Lung (tissue), 12 donors: ENCODE data around the gene FNDC10. TPM values are rescaled to one million over a fixed set of nuclear protein-coding genes. Genes with fewer than 3 reads are reported as not detected.

Experiments
- ATAC-seq: fragments of 200-7000 bp; cut with Tn5 transposase; one replicate; pipeline ENCODE4 v1.9.1; 2020; ENCODE audit warnings: moderate number of reproducible peaks; ENCODE audit not compliant: insufficient read depth, low FRiP score
- DNase-seq, 3 donors: peaks; one replicate each; pipeline ENCODE4 v3.0.0-alpha.2; 2013 to 2017
- H3K27ac ChIP-seq, 2 donors: one replicate each; pipeline ENCODE4 v1.5.1; 2013; ENCODE audit warnings: mild to moderate bottlenecking in 2 of 2, moderate library complexity in 2 of 2, control low read depth in 1 of 2, inconsistent platforms in 1 of 2, low read depth in 1 of 2, low read length in 1 of 2
- H3K27me3 ChIP-seq, 3 donors: one replicate each; pipeline ENCODE4 v1.5.1; 2013; ENCODE audit warnings: low read length in 2 of 3; ENCODE audit not compliant: control insufficient read depth in 3 of 3, insufficient read depth in 3 of 3
- H3K36me3 ChIP-seq, 4 donors: one replicate each; pipeline ENCODE4 v1.5.1; 2013; ENCODE audit warnings: low read length in 4 of 4, mild to moderate bottlenecking in 1 of 4, moderate library complexity in 1 of 4; ENCODE audit not compliant: control insufficient read depth in 4 of 4, insufficient read depth in 4 of 4
- H3K4me1 ChIP-seq, 5 donors: one replicate each; pipeline ENCODE4 v1.5.1; 2013; ENCODE audit warnings: low read length in 5 of 5, mild to moderate bottlenecking in 2 of 5, moderate library complexity in 1 of 5; ENCODE audit not compliant: control insufficient read depth in 5 of 5, insufficient read depth in 5 of 5
- H3K4me3 ChIP-seq: one replicate; pipeline ENCODE4 v1.5.1; 2013; ENCODE audit warnings: mild to moderate bottlenecking, control low read depth, moderate library complexity
- H3K9ac ChIP-seq, 2 donors: one replicate each; pipeline ENCODE4 v1.5.1; 2013; ENCODE audit warnings: low read length in 2 of 2, control low read depth in 1 of 2; ENCODE audit not compliant: insufficient read depth in 1 of 2
- H3K9me3 ChIP-seq, 4 donors: one replicate each; pipeline ENCODE4 v1.5.1; 2013; ENCODE audit warnings: low read length in 3 of 4, mild to moderate bottlenecking in 1 of 4, moderate library complexity in 1 of 4; ENCODE audit not compliant: control insufficient read depth in 4 of 4, insufficient read depth in 3 of 4
- CTCF ChIP-seq: IDR thresholded peaks from 2 replicates; pipeline ENCODE4 v1.5.1; 2012; ENCODE audit warnings: mild to moderate bottlenecking; ENCODE audit errors: control extremely low read depth, extremely low read depth
- WGBS, 2 donors: extraction: QIAGEN DNeasy Blood & Tissue Kit; methylation state at CpG; one replicate each; pipeline ENCODE4 v1.1.7; 2013; 5-methylcytosine and 5-hydroxymethylcytosine counted together
- polyA plus RNA-seq, 2 donors: library from polyadenylated mRNA; stranded (reverse); fragments of 200-250 nt; gene quantifications; one replicate each; pipeline ENCODE4 v1.2.1, GENCODE V29; 2013
- total RNA-seq, 2 donors: library from RNA; depleted of rRNA in 1 of 2; stranded (reverse); fragments of >200 nt in 1 of 2; gene quantifications; one replicate each; pipeline ENCODE4 v1.2.1, GENCODE V29; 2014 to 2021
- donor health status: control.
- donor health status: control.
- donor health status: Bipolar disorder and iron deficiency.
- donor health status: healthy.
- donor health status: DM: yes; HTN: yes; CAD: no.

FNDC10 gene
- total and polyA plus RNA-seq, 4 donors: 0.40 to 12.8 (median 6.6) TPM

GRCh38 chr1:1625404-1625775 is 25.5 kb upstream of the FNDC10 start:
- no peak for ATAC-seq
- Histone ChIP-seq H3K9me3 (peaks cover 0 to 4% (median 0%) of the 10 kb centered on the region in 4 donors), H3K4me3 (no peak overlapping the region), H3K9ac (no peak overlapping the region), H3K27me3 (no peaks in the 10 kb centered on the region), H3K36me3 (peaks cover 0 to 21% (median 9%) of the 10 kb centered on the region in 4 donors), H3K27ac (no peak overlapping the region), H3K4me1 (peaks cover 0 to 9% (median 0%) of the 10 kb centered on the region in 5 donors)
- TF ChIP-seq CTCF: no peak
- WGBS, 2 donors: 84 to 92% methylated on average over 23 to 28 of the region's 28 CpGs
- DNase-seq: no peak

- Histone ChIP-seq H3K36me3 (peaks cover 0 to 21% (median 9%) of the 10 kb centered on the region in 4 donors), H3K9ac (no peak overlapping the region), H3K27ac (peak overlapping the region in 1 of 2 donors; percentile 7), H3K27me3 (no peaks in the 10 kb centered on the region), H3K4me1 (peaks cover 0 to 9% (median 0%) of the 10 kb centered on the region in 5 donors), H3K4me3 (no peak overlapping the region), H3K9me3 (peaks cover 0 to 4% (median 0%) of the 10 kb centered on the region in 4 donors)
- ATAC-seq (no peak), DNase-seq (peak; percentile 75 to 81 (median 81))
- no peak for TF ChIP-seq CTCF
- WGBS, 2 donors: 84 to 86% methylated on average over 38 of the region's 38 CpGs
These were observed 24.8 kb upstream of the FNDC10 start for GRCh38 chr1:1624443-1625403.

- ATAC-seq: no peak
- Histone ChIP-seq H3K27me3 (no peaks in the 10 kb centered on the region), H3K36me3 (peaks cover 0 to 21% (median 9%) of the 10 kb centered on the region in 4 donors), H3K9ac (no peak overlapping the region), H3K27ac (no peak overlapping the region), H3K4me1 (peaks cover 0 to 9% (median 0%) of the 10 kb centered on the region in 5 donors), H3K9me3 (peaks cover 0 to 2% (median 0%) of the 10 kb centered on the region in 4 donors), H3K4me3 (no peak overlapping the region)
- WGBS, 2 donors: 93 to 95% methylated on average over 49 to 51 of the region's 51 CpGs
- TF ChIP-seq CTCF: no peak
- DNase-seq: no peak
These were observed 23.9 kb upstream of the FNDC10 start for GRCh38 chr1:1623631-1624442.
